Neuronal stem cell (in vitro differentiated cells): ENCODE results near the gene FECH.
A peak's percentile ranks its signal among the peaks of the same experiment; 100 is the strongest.

Experiments
- DNase-seq: peaks from one replicate; pipeline ENCODE4 v3.0.0-alpha.2; 2013; ENCODE audit warnings: low spot score
- H2AFZ ChIP-seq: one replicate; pipeline ENCODE4 v1.6.1; 2013; ENCODE audit warnings: mild to moderate bottlenecking, low read length, inconsistent platforms
- H2AK5ac ChIP-seq: 2 replicates; pipeline ENCODE4 v1.6.1; 2013; ENCODE audit warnings: low read depth, mild to moderate bottlenecking, inconsistent platforms, low read length, moderate library complexity, mixed read lengths
- H2BK120ac ChIP-seq: 2 replicates; pipeline ENCODE4 v1.6.1; 2013; ENCODE audit warnings: low read depth, mild to moderate bottlenecking, inconsistent platforms, low read length, moderate library complexity, mixed read lengths
- H2BK12ac ChIP-seq: one replicate; pipeline ENCODE4 v1.6.1; 2013; ENCODE audit warnings: low read length, inconsistent platforms
- H2BK15ac ChIP-seq: 2 replicates; pipeline ENCODE4 v1.6.1; 2013; ENCODE audit warnings: mild to moderate bottlenecking, low read length, inconsistent platforms, mixed read lengths
- H2BK5ac ChIP-seq: one replicate; pipeline ENCODE4 v1.6.1; 2013; ENCODE audit warnings: inconsistent platforms, mild to moderate bottlenecking, low read length, moderate library complexity
- H3K14ac ChIP-seq: one replicate; pipeline ENCODE4 v1.6.1; 2013; ENCODE audit warnings: low read length, inconsistent platforms
- H3K18ac ChIP-seq: 2 replicates; pipeline ENCODE4 v1.6.1; 2013; ENCODE audit warnings: low read length, inconsistent platforms
- H3K23ac ChIP-seq: 2 replicates; pipeline ENCODE4 v1.6.1; 2013; ENCODE audit warnings: low read depth, mild to moderate bottlenecking, mixed read lengths, low read length, inconsistent platforms; ENCODE audit not compliant: poor library complexity
- H3K27ac ChIP-seq: replicated peaks from 3 replicates; pipeline ENCODE4 v1.5.1; 2013; ENCODE audit warnings: low read length, inconsistent platforms
- H3K27me3 ChIP-seq, 3 experiments: 2 replicates each; pipeline ENCODE4 v1.6.1; 2013; ENCODE audit warnings: low read length in 3 of 3, mild to moderate bottlenecking in 2 of 3, inconsistent platforms in 1 of 3, low read depth in 1 of 3, mixed read lengths in 1 of 3, moderate library complexity in 1 of 3; ENCODE audit not compliant: control insufficient read depth in 3 of 3, insufficient read depth in 3 of 3
- H3K36me3 ChIP-seq, 2 donors: replicated peaks in 1 of 2; 2 replicates each; pipeline ENCODE4 v1.6.1; 2013; ENCODE audit warnings: low read length in 2 of 2; ENCODE audit not compliant: control insufficient read depth in 2 of 2, insufficient read depth in 2 of 2
- H3K4ac ChIP-seq: 2 replicates; pipeline ENCODE4 v1.6.1; 2013; ENCODE audit warnings: inconsistent platforms, mild to moderate bottlenecking, low read length, moderate library complexity
- H3K4me1 ChIP-seq, 2 donors: 1 replicate in 1 of 2; 2 replicates in 1 of 2; pipeline ENCODE4 v1.6.1; 2013; ENCODE audit warnings: low read length in 2 of 2, low read depth in 1 of 2; ENCODE audit not compliant: control insufficient read depth in 2 of 2, insufficient read depth in 1 of 2
- H3K4me2 ChIP-seq: one replicate; pipeline ENCODE4 v1.6.1; 2013; ENCODE audit warnings: mild to moderate bottlenecking, low read length, inconsistent platforms; ENCODE audit not compliant: insufficient read depth, poor library complexity, severe bottlenecking
- H3K4me3 ChIP-seq, 2 donors: 2 replicates each; pipeline ENCODE4 v1.5.1; 2013; ENCODE audit warnings: low read length in 2 of 2, mild to moderate bottlenecking in 2 of 2, inconsistent platforms in 1 of 2, moderate library complexity in 1 of 2
- H3K79me1 ChIP-seq: one replicate; pipeline ENCODE4 v1.6.1; 2013; ENCODE audit warnings: low read depth, mild to moderate bottlenecking, inconsistent platforms, low read length, moderate library complexity
- H3K9ac ChIP-seq: one replicate; pipeline ENCODE4 v1.6.1; 2013; ENCODE audit warnings: mild to moderate bottlenecking, low read depth, low read length, inconsistent platforms; ENCODE audit not compliant: poor library complexity
- H3K9me3 ChIP-seq, 2 donors: replicated peaks in 1 of 2; 2 replicates each; pipeline versions ENCODE3 to v1.6.1; 2013; ENCODE audit warnings: low read length in 2 of 2, mild to moderate bottlenecking in 2 of 2, inconsistent platforms in 1 of 2, low read depth in 1 of 2, mixed read lengths in 1 of 2, moderate library complexity in 1 of 2; ENCODE audit not compliant: control insufficient read depth in 2 of 2, insufficient read depth in 1 of 2
- H4K8ac ChIP-seq: one replicate; pipeline ENCODE4 v1.6.1; 2013; ENCODE audit warnings: low read depth, mild to moderate bottlenecking, inconsistent platforms, low read length, moderate library complexity
- H4K91ac ChIP-seq: one replicate; pipeline ENCODE4 v1.6.1; 2013; ENCODE audit warnings: low read length, low read depth, mild to moderate bottlenecking, inconsistent platforms; ENCODE audit not compliant: poor library complexity
- WGBS, 2 donors: extraction: QIAGEN DNeasy Blood & Tissue Kit; methylation state at CpG; one replicate each; pipeline ENCODE4 v1.1.7; 2013; ENCODE audit warnings: missing lambda C conversion rate in 2 of 2, mixed read lengths in 1 of 2; ENCODE audit not compliant: insufficient read length in 2 of 2, insufficient replicate concordance in 1 of 2; ENCODE audit errors: extremely low coverage in 2 of 2; 5-methylcytosine and 5-hydroxymethylcytosine counted together

FECH gene

DNA sequence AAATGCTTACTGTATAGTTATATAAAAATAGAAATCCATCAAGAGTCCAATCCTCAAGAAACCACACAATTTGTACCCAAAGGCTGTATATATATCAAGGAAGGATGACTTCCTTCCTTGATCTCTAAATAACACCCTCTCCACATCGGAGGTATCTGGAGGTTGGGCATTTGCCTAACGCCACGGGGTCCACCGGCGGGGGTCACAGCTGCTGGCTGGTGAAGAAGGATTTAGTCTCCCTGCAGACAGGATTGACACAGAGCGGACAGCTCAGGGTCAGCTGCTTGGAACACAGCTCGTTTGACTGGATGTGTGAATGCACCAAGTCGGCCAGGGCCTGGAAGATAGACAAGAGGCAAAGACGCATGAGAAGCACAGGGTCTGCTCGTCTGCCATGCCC lies 36.0 kb downstream of the FECH start:
- no peak overlapping the region for H4K91ac ChIP-seq
- H2BK120ac ChIP-seq: no peak overlapping the region
- H3K9ac ChIP-seq: no peak overlapping the region
- no peak overlapping the region for H2BK12ac ChIP-seq
- no peak overlapping the region for H3K4me3 ChIP-seq
- WGBS, 2 donors: no CpG with 5 or more reads among the region's 10 CpGs
- no peak overlapping the region for H2BK15ac ChIP-seq
- no peak for DNase-seq
- no peak overlapping the region for H4K8ac ChIP-seq
- H3K9me3 ChIP-seq: no peaks in the 10 kb centered on the region
- no peak overlapping the region for H2BK5ac ChIP-seq
- H3K4me1 ChIP-seq: peaks cover 0 to 4% of the 10 kb centered on the region in 2 donors
- H2AFZ ChIP-seq: no peak overlapping the region
- no peaks in the 10 kb centered on the region for H3K79me1 ChIP-seq
- H3K23ac ChIP-seq: peak overlapping the region; percentile 73
- no peak overlapping the region for H3K14ac ChIP-seq
- peaks cover 4 to 18% of the 10 kb centered on the region in 2 donors for H3K36me3 ChIP-seq
- H3K4ac ChIP-seq: no peak overlapping the region
- H3K27me3 ChIP-seq: no peaks in the 10 kb centered on the region
- no peak overlapping the region for H2AK5ac ChIP-seq
- no peak overlapping the region for H3K4me2 ChIP-seq
- H3K18ac ChIP-seq: peak overlapping the region; percentile 8
- H3K27ac ChIP-seq: no peak overlapping the region

DNA sequence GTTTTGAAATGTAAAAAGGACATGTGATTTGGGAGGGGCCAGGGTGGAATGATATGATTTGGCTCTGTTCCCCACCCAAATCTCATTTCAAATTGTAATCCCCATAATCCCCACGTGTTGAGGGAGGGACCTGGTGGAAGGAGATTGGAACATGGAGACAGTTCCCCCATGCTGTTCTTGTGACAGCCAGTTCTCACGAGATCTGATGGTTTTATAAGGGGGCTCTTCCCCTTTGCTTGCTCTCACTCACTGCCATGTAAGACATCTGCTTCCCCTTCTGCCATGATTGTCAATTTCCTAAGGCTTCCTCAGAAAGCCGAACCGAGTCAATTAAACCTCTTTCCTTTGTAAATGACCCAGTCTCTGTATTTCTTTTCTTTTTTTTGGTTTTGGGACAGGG lies 39.2 kb downstream of the FECH start:
- H2BK12ac ChIP-seq: no peak overlapping the region
- H3K23ac ChIP-seq: no peak overlapping the region
- H3K9me3 ChIP-seq: no peaks in the 10 kb centered on the region
- H3K4me3 ChIP-seq: no peak overlapping the region
- H3K27ac ChIP-seq: no peak overlapping the region
- no peak overlapping the region for H3K4ac ChIP-seq
- H3K18ac ChIP-seq: no peak overlapping the region
- peaks cover 0 to 10% (median 0%) of the 10 kb centered on the region in 3 experiments for H3K27me3 ChIP-seq
- peaks cover 0 to 2% of the 10 kb centered on the region in 2 donors for H3K36me3 ChIP-seq
- H2BK5ac ChIP-seq: no peak overlapping the region
- no peak for DNase-seq
- peaks cover 0 to 4% of the 10 kb centered on the region in 2 donors for H3K4me1 ChIP-seq
- no peak overlapping the region for H4K8ac ChIP-seq
- no peak overlapping the region for H3K14ac ChIP-seq
- no peaks in the 10 kb centered on the region for H3K79me1 ChIP-seq
- no peak overlapping the region for H2AFZ ChIP-seq
- no CpG with 5 or more reads among the region's 4 CpGs for WGBS, 2 donors
- H4K91ac ChIP-seq: no peak overlapping the region
- no peak overlapping the region for H2AK5ac ChIP-seq
- no peak overlapping the region for H2BK15ac ChIP-seq
- no peak overlapping the region for H3K9ac ChIP-seq
- H3K4me2 ChIP-seq: no peak overlapping the region
- no peak overlapping the region for H2BK120ac ChIP-seq

DNA sequence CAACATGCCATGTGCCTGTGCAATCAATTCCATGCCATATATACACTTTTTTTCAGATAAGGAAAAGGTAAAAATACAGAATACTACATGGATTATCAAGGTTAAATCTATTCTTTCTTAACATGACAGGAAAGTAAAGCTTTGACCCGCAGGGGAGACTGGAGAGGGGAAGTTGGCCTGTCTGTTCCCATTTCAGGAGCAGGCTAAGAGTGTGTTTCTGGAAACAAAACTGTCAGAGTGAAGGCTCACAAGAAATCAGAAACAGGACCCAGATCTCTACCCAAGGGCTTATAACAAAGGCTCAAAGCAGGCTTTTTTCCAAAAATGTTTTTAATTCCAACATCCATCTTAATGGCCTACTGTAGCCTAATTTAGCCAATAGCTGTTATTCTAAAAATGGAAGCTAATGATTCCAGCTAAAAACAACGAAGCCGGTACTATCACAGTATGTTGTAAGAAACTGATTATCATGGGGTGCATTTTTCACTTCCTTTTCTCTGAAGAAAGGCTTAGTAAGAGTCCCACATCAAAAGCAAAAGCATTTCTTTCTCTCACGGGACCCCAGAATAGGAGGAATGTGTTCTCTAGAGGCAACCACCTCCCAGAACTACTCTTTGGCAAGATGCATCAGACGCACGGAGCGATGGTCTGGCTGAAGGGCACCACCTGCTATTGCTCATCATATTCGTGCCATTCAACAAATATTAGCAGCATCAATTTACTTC lies 41.4 kb downstream of the FECH start:
- Histone ChIP-seq H3K4me3 (no peak overlapping the region), H3K4ac (no peak overlapping the region), H3K27me3 (peaks cover 0 to 12% (median 0%) of the 10 kb centered on the region in 3 experiments), H3K79me1 (no peaks in the 10 kb centered on the region), H3K23ac (no peak overlapping the region), H3K4me2 (no peak overlapping the region), H3K27ac (no peak overlapping the region), H3K4me1 (no peaks in the 10 kb centered on the region), H4K91ac (no peak overlapping the region), H2BK5ac (no peak overlapping the region), H3K36me3 (peaks cover 0 to 2% of the 10 kb centered on the region in 2 donors), H2BK15ac (no peak overlapping the region), H2BK120ac (no peak overlapping the region), H2AFZ (no peak overlapping the region), H3K18ac (no peak overlapping the region), H3K14ac (no peak overlapping the region), H2BK12ac (no peak overlapping the region), H3K9me3 (no peaks in the 10 kb centered on the region), H2AK5ac (no peak overlapping the region), H4K8ac (no peak overlapping the region), H3K9ac (no peak overlapping the region)
- no CpG with 5 or more reads among the region's 8 CpGs for WGBS, 2 donors
- no peak for DNase-seq

DNA sequence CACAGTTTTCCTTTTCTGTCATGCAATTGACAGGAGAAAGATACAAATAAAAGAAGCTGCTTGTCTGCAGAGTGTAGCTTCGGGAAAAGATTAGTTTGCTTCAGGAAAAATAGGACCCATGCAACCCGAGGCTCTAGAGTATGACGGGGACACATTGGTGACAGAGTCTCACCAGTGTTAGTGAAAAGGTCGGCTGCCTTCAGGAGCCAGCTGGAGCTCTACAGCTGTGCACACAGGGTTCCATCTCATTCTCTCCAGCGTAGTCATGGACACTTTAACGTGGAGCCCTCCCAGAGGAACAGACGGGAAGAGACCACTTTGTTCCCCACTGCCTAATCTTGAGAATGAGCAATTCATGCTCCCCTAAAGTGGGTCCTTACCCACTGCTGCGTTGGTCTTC lies 42.9 kb downstream of the FECH start:
- Histone ChIP-seq H3K14ac (no peak overlapping the region), H2BK12ac (no peak overlapping the region), H2BK120ac (no peak overlapping the region), H3K23ac (no peak overlapping the region), H3K18ac (no peak overlapping the region), H3K36me3 (no peaks in the 10 kb centered on the region), H2AFZ (peak overlapping the region; percentile 20), H3K4me1 (no peaks in the 10 kb centered on the region), H4K8ac (no peak overlapping the region), H3K9me3 (no peaks in the 10 kb centered on the region), H2BK15ac (no peak overlapping the region), H2AK5ac (no peak overlapping the region), H3K79me1 (no peaks in the 10 kb centered on the region), H3K9ac (no peak overlapping the region), H3K27me3 (peaks cover 0 to 20% (median 0%) of the 10 kb centered on the region in 3 experiments), H4K91ac (no peak overlapping the region), H3K4ac (no peak overlapping the region), H2BK5ac (no peak overlapping the region), H3K4me3 (no peak overlapping the region), H3K27ac (no peak overlapping the region), H3K4me2 (no peak overlapping the region)
- DNase-seq: no peak
- no CpG with 5 or more reads among the region's 8 CpGs for WGBS, 2 donors
